Measurements from ENCODE around the gene TBC1D22A.
A peak's percentile ranks its signal among the peaks of the same experiment; 100 is the strongest.
"Not testable (repeated sequence)": the region's sequence is repeated elsewhere in the genome, so short reads cannot be mapped to it uniquely, and the experiment has no call there.

The TBC1D22A gene, protein sequence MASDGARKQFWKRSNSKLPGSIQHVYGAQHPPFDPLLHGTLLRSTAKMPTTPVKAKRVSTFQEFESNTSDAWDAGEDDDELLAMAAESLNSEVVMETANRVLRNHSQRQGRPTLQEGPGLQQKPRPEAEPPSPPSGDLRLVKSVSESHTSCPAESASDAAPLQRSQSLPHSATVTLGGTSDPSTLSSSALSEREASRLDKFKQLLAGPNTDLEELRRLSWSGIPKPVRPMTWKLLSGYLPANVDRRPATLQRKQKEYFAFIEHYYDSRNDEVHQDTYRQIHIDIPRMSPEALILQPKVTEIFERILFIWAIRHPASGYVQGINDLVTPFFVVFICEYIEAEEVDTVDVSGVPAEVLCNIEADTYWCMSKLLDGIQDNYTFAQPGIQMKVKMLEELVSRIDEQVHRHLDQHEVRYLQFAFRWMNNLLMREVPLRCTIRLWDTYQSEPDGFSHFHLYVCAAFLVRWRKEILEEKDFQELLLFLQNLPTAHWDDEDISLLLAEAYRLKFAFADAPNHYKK

DNA sequence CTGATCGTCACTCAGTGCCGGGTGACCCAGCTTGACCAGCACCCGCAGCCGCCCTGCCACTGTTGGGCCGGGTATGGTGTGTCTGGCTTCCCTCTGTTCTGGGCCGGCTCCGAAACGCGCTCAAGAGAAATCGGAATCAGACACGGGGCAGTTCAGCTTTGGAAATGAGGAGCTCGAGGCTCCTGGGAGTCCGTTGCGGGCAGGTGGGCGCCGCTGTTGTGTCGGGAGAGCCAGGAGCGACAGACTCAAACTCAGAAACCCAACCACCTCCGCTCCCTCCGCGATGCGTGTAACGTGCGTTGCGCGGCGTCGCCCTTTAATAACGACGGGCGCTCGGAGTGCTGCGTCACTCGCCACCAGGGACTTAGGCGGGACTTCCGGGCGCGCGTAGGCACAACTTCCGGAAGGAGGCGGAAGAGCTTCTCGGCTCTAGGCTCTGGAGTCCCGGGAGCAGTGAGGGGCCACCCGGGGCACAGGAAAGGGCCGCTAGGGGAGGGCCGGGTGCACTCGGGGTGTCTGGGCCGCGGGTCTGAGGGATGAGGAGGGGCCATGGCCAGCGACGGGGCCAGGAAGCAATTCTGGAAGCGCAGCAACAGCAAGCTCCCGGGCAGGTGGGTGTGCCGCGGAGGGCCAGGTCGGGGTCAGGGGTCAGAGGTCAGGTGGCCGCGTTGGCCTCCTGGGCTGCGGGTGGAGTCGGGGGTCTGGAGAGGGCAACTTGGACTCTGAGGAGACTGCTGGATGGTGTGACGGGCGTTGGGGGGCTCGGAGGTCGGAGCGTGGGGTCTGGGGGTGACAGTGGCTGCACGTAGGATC, at the start of gene TBC1D22A:
TBC1D22A (plus strand) TSS at position 413 of the 813 bp plus-strand sequence; CDS start at position 550, 137 bp downstream.
- peak; percentile 50 for DNase-seq

DNA sequence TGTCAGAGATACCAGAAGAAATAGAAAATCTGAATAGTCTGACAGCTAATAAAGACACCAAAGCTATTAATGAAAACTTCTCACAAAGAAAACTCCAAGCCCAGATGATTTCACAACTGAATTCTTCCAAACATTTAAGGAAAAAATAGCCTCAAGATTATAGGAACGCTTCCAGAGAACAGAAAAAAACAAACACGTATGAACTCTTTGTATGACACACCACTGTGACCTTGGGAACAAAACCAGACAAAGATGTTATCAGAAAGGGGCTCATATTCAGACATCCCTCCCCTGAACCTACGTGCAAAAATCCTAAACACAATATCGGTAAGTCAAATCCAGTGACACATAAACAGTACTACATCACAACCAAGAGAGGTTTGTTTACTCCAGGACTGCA, 47.9 kb upstream of the TBC1D22A start:
- DNase-seq, result no peak

DNA sequence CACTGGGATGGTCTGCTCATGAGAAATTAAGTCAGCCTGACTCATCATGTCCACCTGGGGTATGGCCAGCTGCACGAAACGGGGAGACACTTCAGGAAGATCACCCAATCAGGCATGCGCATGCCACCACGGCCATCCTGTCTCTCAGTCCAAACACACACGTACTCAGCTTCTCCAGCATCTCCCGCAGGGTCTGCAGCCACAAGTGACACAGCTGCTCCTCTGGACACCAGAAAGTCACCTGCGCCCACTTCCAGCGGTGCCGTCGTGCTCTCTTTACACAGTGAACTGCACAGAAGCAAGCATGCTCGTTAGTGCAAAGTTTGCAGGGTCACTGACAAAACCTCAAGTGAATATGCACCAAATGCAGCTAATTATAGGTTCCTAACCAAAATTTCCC, 42.5 kb upstream of the TBC1D22A start:
- no peak for DNase-seq

DNA sequence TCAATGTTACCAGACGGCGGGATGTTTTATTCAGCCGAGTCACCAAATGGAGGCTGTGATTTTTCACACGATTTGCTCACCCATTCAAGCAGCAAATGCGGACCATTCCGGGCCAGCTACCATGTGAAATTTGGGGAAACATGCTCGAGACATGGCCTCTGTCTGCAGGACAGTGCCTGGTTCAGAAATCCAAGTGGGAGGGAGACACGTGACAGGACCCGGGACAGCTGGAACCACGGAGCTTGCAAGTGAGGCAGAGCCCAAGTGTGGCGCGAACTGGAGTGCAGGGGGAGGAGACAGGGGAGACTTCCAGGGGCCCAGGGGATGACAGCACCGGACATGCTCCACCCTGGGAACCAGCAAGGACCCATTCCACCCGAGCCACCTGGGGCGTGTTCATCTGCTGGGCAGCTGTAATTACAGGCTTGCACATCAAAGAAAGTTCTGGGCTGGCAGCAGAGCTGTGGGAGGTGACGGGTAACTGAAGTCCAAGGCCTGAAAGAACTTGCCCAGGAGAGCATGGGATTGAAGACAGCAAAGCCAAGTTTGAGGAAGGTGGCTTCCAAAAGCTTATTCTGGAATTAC, 40.9 kb upstream of the TBC1D22A start:
- DNase-seq, result no peak

DNA sequence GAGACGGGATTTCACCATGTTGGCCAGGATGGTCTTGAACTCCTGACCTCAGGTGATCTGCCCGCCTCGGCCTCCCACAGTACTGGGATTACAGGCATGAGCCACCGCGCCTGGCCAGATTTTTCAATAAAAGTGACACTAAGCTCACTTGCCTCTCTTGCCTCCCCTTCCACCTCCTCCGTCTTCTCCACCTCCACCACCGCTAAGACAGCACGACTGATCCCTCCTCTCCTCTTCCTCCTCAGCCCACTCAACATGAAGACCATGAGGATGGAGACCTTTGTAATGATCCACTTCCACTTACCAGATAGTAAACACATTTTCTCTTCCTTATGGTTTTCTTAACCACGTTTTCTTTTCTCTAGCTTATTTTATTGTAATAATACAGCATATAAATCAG, 38.6 kb upstream of the TBC1D22A start:
- DNase-seq, result no peak

DNA sequence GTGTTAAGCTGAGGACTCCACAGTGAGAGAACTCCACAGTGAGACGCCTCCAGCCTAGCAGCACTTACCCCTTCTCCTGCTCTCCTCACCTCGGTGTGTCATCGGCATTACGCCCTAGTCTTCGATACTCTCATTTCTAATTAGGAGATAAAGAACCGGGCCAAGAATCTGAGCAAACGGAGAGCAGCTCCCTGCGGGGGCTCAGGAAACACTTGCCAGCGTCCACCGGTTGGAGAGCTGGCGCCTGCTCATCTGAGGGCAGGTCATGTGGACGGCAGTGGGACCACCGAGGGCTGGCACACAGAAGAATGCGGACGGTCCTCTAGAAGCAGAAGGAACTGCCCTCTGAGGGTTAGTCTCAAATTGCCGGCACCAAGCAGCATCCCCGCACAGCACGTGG, 37.4 kb upstream of the TBC1D22A start:
- no peak for DNase-seq

DNA sequence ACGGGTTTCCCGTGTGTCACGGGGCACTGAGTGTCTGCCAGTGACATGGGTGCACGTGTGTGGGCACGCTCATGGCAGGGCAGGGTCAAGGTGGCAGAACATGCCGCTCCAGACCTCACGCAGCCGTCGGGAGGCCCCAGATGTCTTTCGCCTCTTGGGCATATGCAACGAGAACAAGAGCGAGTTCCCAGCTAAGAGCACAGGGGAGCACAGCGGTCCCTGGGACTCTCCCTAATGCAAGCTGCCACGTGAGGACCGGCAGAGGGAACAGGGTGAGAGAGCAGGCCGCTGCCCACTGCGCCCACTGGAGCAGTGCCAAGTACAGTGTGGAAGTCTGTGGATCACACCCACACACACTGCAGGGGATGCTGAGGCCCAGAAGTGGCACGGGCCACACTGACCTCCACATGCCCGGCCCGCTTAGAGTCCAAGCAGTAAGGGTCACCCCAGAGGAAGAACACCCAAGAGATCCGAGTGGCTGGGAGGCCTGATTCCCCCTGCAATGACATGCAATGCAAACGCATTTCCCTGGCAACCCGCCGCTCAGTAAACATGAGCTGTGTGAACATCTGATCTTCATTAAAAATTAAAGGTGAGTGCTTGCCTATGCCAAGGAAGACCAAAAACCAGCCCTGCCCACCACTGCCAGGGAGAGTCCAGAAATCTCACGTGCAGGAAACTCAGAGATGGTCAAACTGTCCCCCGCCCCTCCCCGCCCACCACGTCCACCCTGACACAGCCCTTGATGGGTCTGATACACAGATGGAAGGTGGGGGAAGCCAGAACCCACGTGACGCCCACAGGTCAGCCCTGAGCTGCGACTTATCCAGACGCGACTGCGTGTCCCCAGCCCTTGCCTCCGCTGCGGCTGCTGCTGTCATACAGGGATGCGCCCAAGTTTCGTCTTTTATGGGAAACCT, 36.1 kb upstream of the TBC1D22A start:
- DNase-seq, result peak; percentile 41

DNA sequence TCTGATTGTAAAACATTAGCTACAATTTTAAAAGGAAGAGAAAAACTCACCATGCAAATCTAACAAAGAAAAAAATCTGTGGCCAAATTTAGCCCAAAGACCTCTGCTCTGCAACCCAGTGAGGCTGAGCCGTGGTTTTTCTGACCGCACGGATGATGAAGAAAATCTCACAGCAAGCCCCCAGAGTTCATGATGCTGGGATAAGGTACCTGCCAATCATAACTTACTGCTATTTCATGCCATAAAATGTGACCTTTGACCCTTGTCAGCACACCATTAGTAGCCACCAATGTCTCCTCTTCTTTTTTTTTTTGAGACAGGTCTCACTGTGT, 35.5 kb upstream of the TBC1D22A start:
- DNase-seq, result no peak

DNA sequence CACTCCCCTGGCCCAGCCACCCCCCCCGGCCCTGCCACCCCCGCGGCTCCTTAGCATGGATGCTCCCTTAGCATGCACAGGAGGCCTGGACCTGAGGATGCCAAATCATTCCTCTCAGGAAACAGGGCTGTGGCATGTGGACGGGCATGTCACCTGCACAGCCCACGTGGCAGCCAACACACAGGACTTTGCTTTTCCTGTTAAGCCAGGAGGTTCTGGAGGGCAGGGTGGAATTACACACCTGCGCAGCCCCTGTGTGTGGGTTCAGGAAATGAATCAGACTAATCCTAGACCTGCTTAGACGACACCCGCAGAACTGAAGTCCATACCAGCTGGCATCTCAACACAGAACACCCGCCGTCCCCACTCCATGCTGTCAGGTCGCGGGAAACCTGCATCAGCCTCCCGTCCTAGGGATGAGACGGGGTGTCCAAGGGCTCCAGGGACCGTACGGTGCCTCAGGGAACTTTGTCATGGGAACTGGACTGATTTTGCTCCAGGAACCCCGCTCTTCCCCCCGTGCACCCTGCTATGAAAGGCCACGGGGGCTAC, 34.6 kb upstream of the TBC1D22A start:
- no peak for DNase-seq

DNA sequence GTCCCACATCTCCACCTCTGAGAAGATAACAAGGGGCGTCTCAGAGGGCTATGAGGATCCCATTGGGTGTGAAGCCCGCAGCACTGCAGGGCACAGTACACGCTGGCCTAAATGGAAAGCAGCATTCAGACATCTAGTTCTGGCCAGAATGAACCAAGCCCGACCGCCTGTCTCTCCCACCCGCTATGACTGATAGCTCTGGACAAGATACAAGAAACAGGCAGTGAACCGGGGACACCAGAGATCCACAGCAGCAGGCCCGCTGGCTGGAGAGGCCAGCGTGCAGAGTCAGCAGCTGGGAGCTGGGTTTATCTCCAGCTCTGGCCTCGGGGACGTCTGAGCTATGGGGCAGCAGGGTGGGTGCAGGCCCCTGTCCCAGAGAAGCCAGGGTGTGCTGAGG, 34.0 kb upstream of the TBC1D22A start:
- DNase-seq, result no peak

DNA sequence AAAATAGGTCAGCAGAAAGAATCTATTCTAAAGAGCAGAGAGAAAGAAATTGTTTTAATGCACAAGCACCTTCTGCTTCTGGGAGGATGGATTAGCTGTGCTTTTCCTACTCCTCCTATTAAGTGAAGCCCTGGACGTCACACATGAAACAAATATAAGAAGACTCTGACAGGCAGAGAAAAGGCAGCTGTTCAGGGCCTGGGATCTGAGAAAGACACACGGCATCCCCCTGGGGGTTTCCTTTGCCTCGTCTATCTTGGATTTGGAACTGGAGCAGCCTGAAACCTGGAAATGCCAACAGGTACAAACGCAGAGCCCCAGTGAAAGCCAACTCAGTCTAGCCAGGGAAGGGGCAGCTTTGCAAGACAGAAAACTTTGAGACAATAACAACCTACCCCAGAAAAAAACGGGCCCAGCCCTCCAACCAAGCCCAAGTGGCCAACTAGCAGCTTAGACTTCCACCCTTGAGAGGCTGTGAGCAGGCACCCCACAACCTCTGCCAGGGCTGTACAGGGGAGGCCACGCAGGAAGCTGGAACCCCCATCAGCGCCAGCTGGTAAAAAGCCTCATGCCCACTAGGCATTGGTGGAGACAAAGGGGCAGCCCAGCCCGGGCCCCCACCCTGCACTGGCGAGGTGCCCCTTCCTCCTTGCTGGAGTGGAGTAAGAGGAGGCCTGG, 31.7 kb upstream of the TBC1D22A start:
- no peak for DNase-seq

DNA sequence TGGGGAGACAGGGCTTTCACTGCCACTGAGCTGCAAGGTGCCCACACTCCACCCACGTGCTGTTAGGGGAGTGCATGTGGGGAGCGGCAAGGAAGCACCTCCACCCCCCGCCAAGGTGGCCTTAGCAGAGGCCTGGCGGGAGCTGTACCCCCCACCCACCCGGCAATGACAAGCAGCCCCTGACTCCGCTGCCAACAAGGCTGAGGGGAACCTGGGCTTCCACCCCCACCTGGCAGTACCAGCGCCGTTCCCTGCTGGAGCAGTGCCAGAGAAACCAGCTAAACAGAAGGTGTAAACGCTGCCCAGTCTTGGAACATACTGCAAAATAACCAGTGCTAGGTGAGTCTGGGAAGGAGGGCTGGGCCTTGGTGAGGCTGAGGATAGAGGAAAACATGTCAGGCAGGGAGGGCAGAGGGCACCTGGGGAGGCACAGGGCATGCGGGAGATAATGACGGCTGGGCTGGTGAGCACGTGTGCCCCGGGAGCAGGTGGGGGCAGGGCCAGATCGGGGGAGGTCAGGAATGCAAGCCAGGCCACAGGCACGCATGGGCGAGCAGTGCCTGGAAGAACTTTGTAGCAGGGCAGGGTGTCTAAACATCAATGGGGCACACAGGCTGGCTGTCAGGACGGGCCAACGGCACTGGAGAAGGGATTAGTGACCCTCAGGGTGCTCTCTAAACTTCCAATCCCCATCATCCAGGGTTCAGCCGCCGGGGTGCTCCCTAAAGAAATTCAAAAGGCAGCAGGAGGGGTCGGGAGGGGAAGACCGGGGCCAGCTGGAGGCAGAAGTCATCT, 31.0 kb upstream of the TBC1D22A start:
- DNase-seq, result peak; percentile 33

DNA sequence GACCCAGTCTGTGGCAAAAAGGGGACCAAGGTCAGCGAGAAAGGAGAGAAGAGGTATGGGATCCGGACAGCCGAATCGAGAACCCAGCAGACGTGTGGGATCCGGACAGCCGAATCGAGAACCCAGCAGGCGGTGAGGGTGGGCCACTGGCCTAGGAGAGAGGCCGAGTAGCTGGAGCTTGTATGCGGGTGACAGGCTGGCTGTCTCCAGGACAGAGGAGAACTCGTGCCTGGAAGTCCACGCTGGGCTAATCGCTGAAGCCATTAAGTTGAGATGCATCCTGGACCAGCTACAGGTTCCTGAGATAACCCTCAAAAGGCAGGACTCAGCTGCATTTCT, 30.4 kb upstream of the TBC1D22A start:
- DNase-seq, result no peak

DNA sequence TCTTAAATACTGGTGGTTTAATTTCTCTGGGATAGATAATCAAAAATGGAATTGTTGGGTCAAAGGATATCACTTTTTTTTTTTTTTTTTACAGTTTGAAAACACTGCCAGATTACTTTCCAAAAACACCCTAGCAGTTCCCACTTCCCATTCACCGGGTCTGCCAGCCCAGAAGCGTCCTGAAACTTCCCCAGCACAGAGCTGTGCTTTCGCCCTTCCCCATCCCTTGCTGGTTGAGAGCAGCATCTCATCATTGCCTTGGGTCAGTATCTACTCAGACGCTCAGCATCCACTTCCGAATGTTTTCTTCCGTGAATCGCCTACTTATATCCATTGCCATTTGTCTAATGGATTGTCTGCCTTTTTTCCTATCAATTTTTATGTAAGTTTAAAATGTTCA, 29.9 kb upstream of the TBC1D22A start:
- no peak for DNase-seq

DNA sequence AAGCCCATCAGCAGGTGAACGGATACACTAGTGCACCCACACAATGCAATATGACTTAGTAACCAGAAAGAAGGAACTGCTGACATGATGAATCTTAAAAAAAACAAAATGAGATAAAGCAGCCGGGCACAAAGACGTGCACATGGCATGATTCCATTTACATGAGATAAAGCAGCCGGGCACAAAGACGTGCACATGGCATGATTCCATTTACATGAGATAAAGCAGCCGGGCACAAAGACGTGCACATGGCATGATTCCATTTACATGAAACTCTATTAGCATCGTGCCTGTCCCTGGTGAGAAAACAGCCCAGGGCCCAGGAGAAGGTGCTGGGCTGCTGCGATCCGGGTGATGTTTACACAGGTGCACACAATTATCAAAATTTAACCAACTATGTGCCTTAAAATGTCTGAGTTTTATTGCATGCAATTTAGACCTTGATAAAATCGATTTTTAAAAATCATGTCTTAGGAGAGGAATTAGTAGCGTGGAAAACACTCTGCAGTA, 28.2 kb upstream of the TBC1D22A start:
- DNase-seq, result not testable (repeated sequence)

DNA sequence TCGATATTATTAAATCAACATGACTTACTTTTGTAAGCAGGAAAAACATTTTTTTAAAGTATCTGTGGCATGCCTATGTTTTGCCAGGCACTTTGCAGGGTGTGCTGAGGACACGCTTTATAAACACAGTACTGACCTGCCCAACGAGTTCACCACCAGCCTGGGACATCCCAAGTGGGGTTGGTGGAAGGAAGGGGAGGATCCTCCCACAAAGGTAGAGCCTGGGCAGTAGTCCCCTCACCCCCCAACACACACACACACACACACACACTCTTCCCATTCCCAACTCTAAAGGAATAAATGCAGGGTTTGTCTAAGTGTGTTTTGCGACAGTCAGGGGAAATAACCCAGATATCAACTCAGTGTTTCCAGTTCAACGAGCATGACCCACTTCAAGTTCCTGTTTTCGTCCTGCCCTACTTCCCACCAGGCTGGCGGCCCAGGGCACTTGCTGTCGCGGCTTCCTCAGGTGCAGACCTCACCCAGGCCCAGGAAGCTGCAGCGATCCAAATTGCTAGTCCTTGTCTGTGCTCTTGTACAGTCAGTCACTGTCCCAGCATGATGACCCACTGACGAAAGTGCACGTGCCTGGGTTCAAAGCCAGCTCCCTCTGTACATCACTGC, 27.5 kb upstream of the TBC1D22A start:
- peak; percentile 23 for DNase-seq

DNA sequence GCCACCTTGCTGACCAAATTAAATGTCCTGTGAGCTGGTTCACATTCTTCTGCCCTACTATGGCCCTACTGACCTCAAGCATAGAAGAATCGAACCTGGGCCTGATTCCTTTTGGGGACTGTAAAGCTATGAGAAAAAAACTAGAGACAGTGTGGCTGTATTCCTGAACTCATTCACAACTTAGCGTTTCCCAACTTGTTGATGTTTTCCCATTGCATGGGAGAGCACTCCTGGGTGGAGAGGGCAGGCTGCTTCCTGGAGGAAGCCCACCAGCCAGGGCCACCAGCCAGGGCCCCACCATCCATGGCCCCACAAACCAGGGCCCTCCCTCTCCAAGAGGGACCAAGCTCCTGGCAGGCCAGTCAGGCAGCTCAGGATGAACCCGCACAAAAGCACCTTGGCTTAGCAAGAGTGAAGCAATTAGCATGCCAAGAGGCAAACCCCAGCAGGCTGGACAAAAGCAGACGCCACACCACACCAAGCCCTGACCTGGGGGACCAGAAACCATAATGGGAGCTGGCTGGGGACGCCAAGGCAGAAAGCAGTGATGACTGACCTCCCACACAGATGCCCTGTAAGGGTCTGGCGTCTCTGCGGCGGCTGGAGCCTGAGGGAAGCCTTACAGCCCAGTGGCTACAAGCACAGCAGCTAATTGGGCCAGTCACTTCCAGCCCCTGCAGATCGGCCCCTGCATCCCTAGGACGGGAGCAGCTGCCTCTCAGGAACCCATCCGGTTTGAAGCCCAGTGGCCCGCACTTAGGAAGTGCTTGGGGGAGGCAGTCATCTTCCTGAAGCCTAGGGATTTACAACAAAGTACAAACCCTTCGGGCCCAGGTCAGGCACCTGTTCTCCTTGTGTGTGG, 26.5 kb upstream of the TBC1D22A start:
- DNase-seq, result no peak

DNA sequence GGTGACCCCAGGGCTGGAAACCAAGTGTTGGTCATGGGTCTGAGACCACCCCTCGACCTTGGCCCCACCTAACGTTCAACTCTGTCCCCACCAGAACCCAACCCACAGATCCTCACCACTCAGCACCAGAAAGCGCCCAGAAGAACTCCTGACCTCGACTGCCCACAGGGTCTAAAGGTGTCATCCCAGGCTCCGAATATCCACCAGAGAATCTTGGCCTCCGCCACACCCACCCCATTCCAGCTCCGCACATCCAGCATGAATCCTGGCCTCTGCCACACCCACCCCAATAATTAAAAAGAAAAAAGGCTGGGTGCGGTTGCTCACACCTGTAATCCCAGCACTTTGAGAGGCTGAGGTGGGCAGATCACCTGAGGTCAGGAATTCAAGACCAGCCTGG, 25.7 kb upstream of the TBC1D22A start:
- DNase-seq, result no peak

Data from NCI-H2029 treated with DMSO at 0.1 percent for 48 hours (cell line).